IPS-18a (cell line): ENCODE data around the gene EYA2.
"Not testable (repeated sequence)": the region's sequence is repeated elsewhere in the genome, so short reads cannot be mapped to it uniquely, and the experiment has no call there.

Source experiments
- H3K27ac ChIP-seq: one replicate; pipeline ENCODE4 v1.5.1; 2013; ENCODE audit warnings: low read length
- H3K27me3 ChIP-seq: one replicate; pipeline ENCODE4 v1.6.1; 2013; ENCODE audit warnings: mild to moderate bottlenecking, low read length; ENCODE audit not compliant: control insufficient read depth, insufficient read depth
- H3K36me3 ChIP-seq: one replicate; pipeline ENCODE4 v1.6.1; 2013; ENCODE audit warnings: low read depth, low read length; ENCODE audit not compliant: control insufficient read depth
- H3K4me1 ChIP-seq: one replicate; pipeline ENCODE4 v1.6.1; 2013; ENCODE audit warnings: low read depth, low read length; ENCODE audit not compliant: control insufficient read depth
- H3K4me3 ChIP-seq: one replicate; pipeline ENCODE4 v1.5.1; 2013; ENCODE audit warnings: low read length
- H3K9ac ChIP-seq: one replicate; pipeline ENCODE4 v1.6.1; 2013; ENCODE audit warnings: mild to moderate bottlenecking, low read length, moderate library complexity
- H3K9me3 ChIP-seq: one replicate; pipeline ENCODE4 v1.6.1; 2013; ENCODE audit warnings: low read depth, low read length; ENCODE audit not compliant: control insufficient read depth

The EYA2 gene

DNA sequence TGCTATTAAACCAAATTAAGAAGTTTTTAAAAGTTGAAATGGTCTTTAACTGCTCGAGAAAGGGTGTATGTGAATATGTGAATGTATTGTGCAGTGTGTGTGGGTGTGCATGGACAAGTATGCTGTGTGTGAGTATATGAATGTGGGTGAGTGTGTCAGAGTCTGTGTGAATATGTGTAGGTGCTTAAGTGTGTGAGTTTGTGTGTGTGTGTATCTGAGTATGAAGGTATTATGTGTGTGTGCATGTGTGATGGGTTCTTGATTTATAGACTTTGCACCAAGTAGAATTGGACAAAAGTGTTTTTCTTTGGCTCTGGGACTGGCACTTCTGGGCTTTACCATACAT lies 21.6 kb downstream of the EYA2 start:
- H3K36me3 ChIP-seq, result no peaks in the 10 kb centered on the region
- H3K9ac ChIP-seq, result no peak overlapping the region
- H3K4me1 ChIP-seq, result no peaks in the 10 kb centered on the region
- no peaks in the 10 kb centered on the region for H3K27me3 ChIP-seq
- H3K4me3 ChIP-seq, result no peak overlapping the region
- no peak overlapping the region for H3K27ac ChIP-seq
- no peaks in the 10 kb centered on the region for H3K9me3 ChIP-seq

DNA sequence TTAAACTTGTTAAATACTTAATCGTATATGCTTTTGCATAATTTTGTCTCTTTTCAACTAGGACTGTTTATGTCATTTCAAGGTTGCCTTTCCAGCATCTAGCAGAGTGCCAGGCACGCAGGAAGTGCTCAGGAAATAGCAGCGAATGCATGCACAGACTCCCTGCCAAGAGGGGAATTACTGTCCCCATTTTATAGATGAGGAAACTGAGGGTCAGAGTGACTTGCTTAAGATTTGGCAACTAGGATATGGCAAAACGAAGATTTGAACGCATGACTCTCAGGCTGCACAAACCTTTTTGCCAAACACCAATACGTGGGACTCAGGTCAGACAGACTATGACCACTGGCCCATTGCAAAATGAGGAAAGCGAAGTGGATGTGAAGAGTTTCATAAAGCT lies 22.5 kb downstream of the EYA2 start:
- H3K36me3 ChIP-seq, result no peaks in the 10 kb centered on the region
- no peak overlapping the region for H3K4me3 ChIP-seq
- H3K4me1 ChIP-seq, result no peaks in the 10 kb centered on the region
- H3K9ac ChIP-seq, result no peak overlapping the region
- H3K9me3 ChIP-seq, result no peaks in the 10 kb centered on the region
- no peaks in the 10 kb centered on the region for H3K27me3 ChIP-seq
- H3K27ac ChIP-seq, result no peak overlapping the region

DNA sequence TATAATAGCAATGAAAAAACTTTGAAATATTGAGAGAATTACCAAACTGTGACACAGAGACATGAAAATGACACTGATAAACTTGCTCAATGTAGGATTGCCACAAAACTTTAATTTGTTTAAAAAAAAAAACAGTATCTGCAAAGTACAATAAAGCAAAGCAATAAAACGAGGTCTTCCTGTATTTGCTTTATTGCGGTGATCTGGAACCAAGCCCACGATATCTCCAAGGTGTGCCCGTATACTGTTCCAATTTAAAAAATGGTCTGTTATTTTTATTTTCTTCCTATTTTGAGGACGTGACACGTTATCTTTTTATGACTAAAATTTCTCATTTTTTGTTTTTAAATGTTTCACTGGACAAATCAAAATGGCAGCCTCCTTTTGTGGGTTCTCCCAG lies 25.5 kb downstream of the EYA2 start:
- Histone ChIP-seq H3K27ac (no peak overlapping the region), H3K27me3 (no peaks in the 10 kb centered on the region), H3K36me3 (no peaks in the 10 kb centered on the region), H3K9ac (no peak overlapping the region), H3K4me3 (no peak overlapping the region), H3K4me1 (peaks cover 4% of the 10 kb centered on the region), H3K9me3 (no peaks in the 10 kb centered on the region)

DNA sequence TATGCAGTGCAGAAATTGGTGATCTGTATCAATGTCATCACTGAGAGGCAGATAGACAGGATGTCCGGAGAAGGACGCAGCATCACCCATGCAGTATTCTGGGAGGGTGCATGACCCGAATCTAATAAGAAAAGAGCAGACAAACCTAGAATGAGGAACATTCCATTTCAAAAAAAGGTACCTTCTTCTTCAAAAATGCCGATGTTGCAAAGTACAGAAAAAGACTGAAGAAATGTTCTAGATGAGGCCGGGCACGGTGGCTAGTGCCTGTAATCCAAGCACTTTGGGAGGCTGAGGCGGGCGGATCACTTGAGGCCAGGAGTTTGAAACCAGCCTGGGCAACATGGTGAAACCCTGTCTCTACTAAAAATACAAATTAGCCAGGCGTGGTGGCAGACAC lies 28.2 kb downstream of the EYA2 start:
- not testable (repeated sequence) for H3K27ac ChIP-seq, H3K4me3 ChIP-seq, H3K9ac ChIP-seq, H3K36me3 ChIP-seq, H3K9me3 ChIP-seq, H3K27me3 ChIP-seq, H3K4me1 ChIP-seq

DNA sequence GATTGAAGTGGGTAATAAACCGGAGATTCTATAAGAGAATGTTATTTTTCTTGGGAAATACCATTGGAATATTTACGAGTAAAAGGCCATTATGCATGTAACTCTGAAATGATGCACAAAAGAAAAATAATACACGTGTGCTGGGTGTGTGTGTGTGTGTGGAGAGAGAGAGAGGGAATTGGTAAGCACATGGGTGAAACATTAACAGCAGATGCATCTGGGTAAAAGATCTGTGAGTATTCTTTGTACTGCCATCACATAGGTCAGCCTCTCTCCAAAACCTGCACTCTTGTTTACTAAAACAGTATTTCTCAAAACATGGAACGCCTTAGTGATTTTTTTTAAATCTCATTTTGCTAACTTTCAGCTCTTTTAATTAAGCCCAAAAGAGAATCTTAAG lies 28.9 kb downstream of the EYA2 start:
- no peak overlapping the region for H3K4me3 ChIP-seq
- H3K4me1 ChIP-seq, result peaks cover 7% of the 10 kb centered on the region
- no peak overlapping the region for H3K9ac ChIP-seq
- no peaks in the 10 kb centered on the region for H3K9me3 ChIP-seq
- no peaks in the 10 kb centered on the region for H3K27me3 ChIP-seq
- no peak overlapping the region for H3K27ac ChIP-seq
- H3K36me3 ChIP-seq, result no peaks in the 10 kb centered on the region

DNA sequence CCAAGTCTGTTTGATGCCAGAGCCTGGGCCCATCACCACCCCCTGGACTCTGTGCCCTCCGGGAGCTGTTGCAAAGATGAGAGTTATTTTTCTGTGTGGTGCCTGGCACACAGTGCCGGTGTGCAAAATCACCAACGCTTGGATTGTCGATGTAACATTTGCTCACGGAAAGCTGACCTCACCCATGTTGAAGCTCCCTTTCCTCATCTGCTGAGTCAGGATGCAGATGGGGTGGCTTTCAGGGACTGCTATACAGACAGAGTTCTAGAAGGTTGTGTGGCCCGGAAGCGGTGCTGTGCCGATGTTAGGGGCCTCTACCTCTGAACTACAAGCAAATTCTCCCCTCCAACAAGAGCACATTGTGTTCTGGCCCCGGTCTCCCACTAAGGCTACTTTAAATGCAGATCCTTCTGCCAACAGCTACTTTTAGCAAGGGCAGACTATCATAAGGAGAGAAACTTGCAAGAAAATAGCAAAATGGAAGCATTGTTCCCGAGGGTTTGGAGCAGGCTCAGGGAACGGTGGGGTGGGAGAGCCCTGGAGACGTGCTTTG lies 34.0 kb downstream of the EYA2 start:
- H3K4me3 ChIP-seq, result no peak overlapping the region
- no peaks in the 10 kb centered on the region for H3K36me3 ChIP-seq
- H3K4me1 ChIP-seq, result peaks cover 9% of the 10 kb centered on the region
- no peaks in the 10 kb centered on the region for H3K9me3 ChIP-seq
- no peaks in the 10 kb centered on the region for H3K27me3 ChIP-seq
- no peak overlapping the region for H3K9ac ChIP-seq
- no peak overlapping the region for H3K27ac ChIP-seq

DNA sequence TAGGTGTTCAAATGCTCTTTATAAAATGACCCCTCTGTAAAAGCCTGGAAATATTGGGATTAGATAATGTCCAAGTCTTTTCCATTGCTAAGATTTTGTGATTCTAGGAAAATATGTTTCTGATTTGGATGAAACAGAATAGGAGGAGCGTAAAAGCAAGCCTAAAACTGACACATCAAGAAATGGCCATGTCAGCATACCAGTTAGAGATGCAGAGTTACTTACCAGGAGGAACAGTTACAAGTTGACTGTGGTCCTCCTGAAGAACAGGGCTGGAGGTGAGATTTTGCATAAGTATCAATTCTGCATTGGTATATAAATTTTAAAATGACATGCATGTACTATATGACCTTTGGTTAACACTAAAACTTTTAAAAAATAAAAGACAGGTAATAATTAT lies 35.3 kb downstream of the EYA2 start:
- H3K4me3 ChIP-seq, result no peak overlapping the region
- H3K36me3 ChIP-seq, result no peaks in the 10 kb centered on the region
- H3K4me1 ChIP-seq, result peaks cover 8% of the 10 kb centered on the region
- H3K9me3 ChIP-seq, result no peaks in the 10 kb centered on the region
- no peaks in the 10 kb centered on the region for H3K27me3 ChIP-seq
- no peak overlapping the region for H3K9ac ChIP-seq
- H3K27ac ChIP-seq, result no peak overlapping the region

DNA sequence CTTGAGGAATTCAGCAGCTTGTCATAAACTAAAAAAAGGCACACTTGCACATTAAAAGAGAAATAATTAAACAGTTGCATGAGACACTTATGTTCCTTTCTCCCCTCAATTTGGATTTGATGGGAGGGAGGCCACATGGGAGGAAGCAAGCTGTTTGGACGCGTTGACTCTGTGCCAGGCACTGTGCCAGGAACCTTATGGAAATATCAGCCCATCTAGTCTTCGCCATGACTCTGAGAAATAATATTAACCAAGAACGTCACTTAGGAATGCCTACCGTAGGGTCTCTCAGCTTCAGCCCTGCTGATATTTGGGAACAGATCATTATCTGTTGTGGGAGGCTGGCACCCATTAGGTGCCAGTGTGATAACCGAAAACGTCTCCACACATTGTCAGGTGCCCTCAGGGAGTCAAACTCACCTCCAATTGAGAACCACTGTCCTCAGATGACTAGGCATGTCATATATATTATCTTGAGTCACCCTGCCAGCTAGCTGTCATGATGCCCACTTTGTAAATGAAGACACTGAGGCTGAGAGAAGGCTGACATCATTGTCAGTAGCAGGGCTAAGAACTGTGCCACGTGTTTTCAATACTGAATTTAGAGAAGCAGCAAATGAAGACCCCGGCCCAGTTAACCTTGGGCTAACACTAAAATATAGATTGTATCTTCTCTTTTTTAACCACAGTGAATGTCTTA lies 36.1 kb downstream of the EYA2 start:
- Histone ChIP-seq H3K36me3 (no peaks in the 10 kb centered on the region), H3K9me3 (no peaks in the 10 kb centered on the region), H3K4me3 (no peak overlapping the region), H3K9ac (no peak overlapping the region), H3K27ac (no peak overlapping the region), H3K4me1 (peaks cover 8% of the 10 kb centered on the region), H3K27me3 (no peaks in the 10 kb centered on the region)

DNA sequence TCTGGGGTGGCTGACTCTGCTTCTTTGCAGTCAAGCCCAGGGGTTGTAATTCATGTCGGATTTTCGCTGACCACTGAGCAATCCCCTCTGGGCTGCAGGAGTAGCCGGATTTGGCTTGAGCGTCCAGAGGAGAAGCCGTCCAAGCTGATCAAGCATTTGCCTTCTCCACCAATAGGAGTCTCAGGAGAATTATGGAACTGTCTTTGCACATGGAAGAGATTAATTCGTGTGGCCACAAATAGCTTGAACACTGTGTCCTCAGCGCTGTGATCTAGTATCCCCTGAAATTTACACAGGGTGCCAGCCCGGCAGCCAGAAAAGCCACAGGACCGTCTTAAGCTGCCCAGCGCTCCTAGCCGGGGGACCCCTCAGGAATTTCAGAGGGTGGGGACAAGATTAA lies 37.1 kb downstream of the EYA2 start:
- H3K9ac ChIP-seq, result no peak overlapping the region
- H3K36me3 ChIP-seq, result no peaks in the 10 kb centered on the region
- H3K4me1 ChIP-seq, result peaks cover 8% of the 10 kb centered on the region
- no peaks in the 10 kb centered on the region for H3K9me3 ChIP-seq
- no peak overlapping the region for H3K27ac ChIP-seq
- no peak overlapping the region for H3K4me3 ChIP-seq
- no peaks in the 10 kb centered on the region for H3K27me3 ChIP-seq

DNA sequence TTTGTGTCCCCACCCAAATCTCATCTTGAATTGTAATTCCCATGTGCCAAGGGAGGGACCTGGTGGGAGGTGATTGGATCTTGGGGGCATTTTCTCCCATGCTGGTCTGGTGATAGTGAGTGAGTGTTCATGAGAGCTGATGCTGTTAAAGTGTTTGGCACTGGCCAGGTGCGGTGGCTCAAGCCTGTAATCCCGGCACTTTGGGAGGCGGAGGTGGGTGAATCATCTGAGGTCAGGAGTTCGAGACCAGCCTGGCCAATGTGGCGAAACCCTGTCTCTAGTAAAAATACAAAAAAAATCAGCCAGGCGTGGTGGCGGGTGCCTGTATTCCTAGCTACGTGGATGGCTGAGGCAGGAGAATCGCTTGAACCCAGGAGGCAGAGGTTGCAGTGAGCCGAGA lies 37.8 kb downstream of the EYA2 start:
- H3K4me1 ChIP-seq, H3K36me3 ChIP-seq, H3K9me3 ChIP-seq, H3K9ac ChIP-seq, H3K4me3 ChIP-seq, H3K27ac ChIP-seq, H3K27me3 ChIP-seq: not testable (repeated sequence)

DNA sequence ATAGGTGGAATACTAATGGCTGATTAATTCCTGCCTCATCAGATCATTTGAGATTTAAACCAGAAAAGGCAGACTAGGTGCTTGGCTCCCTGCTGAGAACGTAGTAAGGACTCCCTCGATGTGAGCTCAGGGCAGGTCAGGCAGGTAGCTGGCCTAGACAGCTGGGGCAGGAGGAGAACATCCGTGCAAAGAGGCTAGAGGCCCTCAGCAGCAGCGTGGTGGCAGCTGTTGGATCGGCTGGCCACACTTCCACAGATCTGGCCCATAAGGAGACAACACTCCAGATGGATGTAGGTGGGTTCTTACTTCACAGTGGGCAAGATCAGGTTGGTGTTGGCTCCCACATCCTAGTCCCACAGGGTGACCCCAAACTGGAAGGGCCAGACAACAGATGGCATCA lies 38.5 kb downstream of the EYA2 start:
- Histone ChIP-seq H3K9me3 (no peaks in the 10 kb centered on the region), H3K27me3 (no peaks in the 10 kb centered on the region), H3K36me3 (no peaks in the 10 kb centered on the region), H3K27ac (no peak overlapping the region), H3K4me1 (peaks cover 8% of the 10 kb centered on the region), H3K4me3 (no peak overlapping the region), H3K9ac (no peak overlapping the region)

DNA sequence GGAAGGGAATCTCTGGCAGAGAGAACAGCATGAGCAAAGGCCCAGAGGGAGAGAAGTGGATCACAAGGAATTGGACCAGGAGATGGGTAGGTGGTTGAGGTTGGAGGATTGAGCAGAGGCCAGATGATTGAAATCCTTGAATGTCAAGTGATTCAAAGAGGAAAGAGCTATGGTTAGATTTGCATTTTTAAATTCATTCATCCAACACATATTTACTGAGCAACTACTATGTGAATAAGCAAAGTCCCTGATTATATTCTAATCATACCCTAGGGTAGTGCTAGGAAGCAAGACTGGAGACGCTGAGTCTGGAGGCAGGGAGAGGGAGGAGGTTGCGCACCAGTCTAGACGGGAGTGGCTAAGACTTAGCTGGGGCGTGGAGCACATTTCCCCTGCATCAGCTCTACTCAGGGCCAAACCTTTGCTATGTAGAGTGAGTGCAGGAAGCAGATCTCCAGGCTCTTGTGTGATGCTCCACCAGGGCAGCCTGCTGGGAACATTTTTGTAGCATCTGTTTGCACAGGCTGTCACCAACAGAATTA lies 40.2 kb downstream of the EYA2 start:
- H3K36me3 ChIP-seq, result no peaks in the 10 kb centered on the region
- no peaks in the 10 kb centered on the region for H3K27me3 ChIP-seq
- no peaks in the 10 kb centered on the region for H3K9me3 ChIP-seq
- no peak overlapping the region for H3K9ac ChIP-seq
- no peak overlapping the region for H3K27ac ChIP-seq
- no peak overlapping the region for H3K4me3 ChIP-seq
- no peaks in the 10 kb centered on the region for H3K4me1 ChIP-seq
